B cell (primary cell): Measurements from ENCODE around the gene DKK3. TPM values are rescaled to one million over a fixed set of nuclear protein-coding genes. Genes with fewer than 3 reads are reported as not detected.

ENCODE experiments used
- ATAC-seq: fragments of 200-7000 bp; cut with Tn5 transposase; one replicate; pipeline ENCODE4 v1.10.0; 2021; ENCODE audit warnings: low read depth, mild to moderate bottlenecking, moderate number of reproducible peaks, moderate library complexity
- CTCF ChIA-PET: fragments of 350-600 bp; sonication (Branson Sonifier 250); formaldehyde crosslinking; loops from one replicate; lab custom pipeline; 2021; ENCODE audit warnings: antibody characterized with exemption, inconsistent platforms; lab: Charles Lee
- POLR2A ChIA-PET: fragments of 350-600 bp; sonication (Branson Sonifier 250); formaldehyde crosslinking; loops from one replicate; lab custom pipeline; 2021; ENCODE audit warnings: antibody characterized with exemption; lab: Charles Lee
- DNase-seq: peaks from one replicate; pipeline ENCODE4 v3.0.0; 2013
- H2AFZ ChIP-seq: 2 replicates; pipeline ENCODE4 v1.6.1; 2012; ENCODE audit warnings: mild to moderate bottlenecking, low read depth, low read length; ENCODE audit not compliant: insufficient read depth, poor library complexity, severe bottlenecking
- H3K27ac ChIP-seq, 2 donors: 1 replicate in 1 of 2; 2 replicates in 1 of 2; pipeline ENCODE4 v1.5.1; 2012 to 2013; ENCODE audit warnings: low read length in 2 of 2, mild to moderate bottlenecking in 2 of 2, moderate library complexity in 1 of 2
- H3K27me3 ChIP-seq, 4 experiments: fragments of 200-600 bp in 1 of 4; sonication (generic) in 1 of 4; replicated peaks in 1 of 4; 1 replicate in 2 of 4; 2 replicates in 2 of 4; pipeline versions ENCODE4 v1.6.1 to v1.7.0; 2013 to 2016; ENCODE audit warnings: low read length in 3 of 4, mild to moderate bottlenecking in 2 of 4, mixed read lengths in 1 of 4, moderate library complexity in 1 of 4; ENCODE audit not compliant: insufficient read depth in 4 of 4, control insufficient read depth in 3 of 4; ENCODE audit errors: control extremely low read depth in 1 of 4
- H3K36me3 ChIP-seq, 2 experiments: replicated peaks in 1 of 2; 1 replicate in 1 of 2; 2 replicates in 1 of 2; pipeline versions ENCODE4 v1.6.1 to v1.7.1; 2013; ENCODE audit warnings: low read length in 1 of 2; ENCODE audit not compliant: insufficient read depth in 2 of 2, control insufficient read depth in 1 of 2; ENCODE audit errors: control extremely low read depth in 1 of 2, extremely low read depth in 1 of 2
- H3K4me1 ChIP-seq, 2 donors: fragments of 200-600 bp in 1 of 2; sonication (generic) in 1 of 2; 1 replicate in 1 of 2; 2 replicates in 1 of 2; pipeline versions ENCODE4 v1.5.1 to v1.6.1; 2013 to 2017; ENCODE audit warnings: low read length in 2 of 2; ENCODE audit not compliant: control insufficient read depth in 2 of 2, insufficient read depth in 2 of 2
- H3K4me2 ChIP-seq: replicated peaks from 2 replicates; pipeline ENCODE3; 2012; ENCODE audit warnings: mild to moderate bottlenecking, low read depth, low read length; ENCODE audit not compliant: poor library complexity, severe bottlenecking
- H3K4me3 ChIP-seq, 5 experiments: fragments of 200-600 bp in 1 of 5; sonication (generic) in 1 of 5; 1 replicate in 3 of 5; 2 replicates in 2 of 5; pipeline versions ENCODE4 v1.5.1 to v1.7.0; 2011 to 2016; ENCODE audit warnings: low read length in 4 of 5, mild to moderate bottlenecking in 4 of 5, low read depth in 2 of 5, control low read depth in 1 of 5, moderate library complexity in 1 of 5; ENCODE audit not compliant: insufficient read depth in 1 of 5; ENCODE audit errors: control extremely low read depth in 1 of 5, extremely low read depth in 1 of 5
- H3K79me2 ChIP-seq: fragments of 200-600 bp; sonication (generic); one replicate; pipeline ENCODE4 v1.6.0; 2016; ENCODE audit warnings: low read length; ENCODE audit not compliant: control insufficient read depth, insufficient read depth
- H3K9ac ChIP-seq: fragments of 200-600 bp; sonication (generic); 2 replicates; pipeline ENCODE4 v1.6.1; 2017; ENCODE audit warnings: mild to moderate bottlenecking, low read length, moderate library complexity
- H3K9me3 ChIP-seq, 3 donors: one replicate each; pipeline versions ENCODE4 v1.6.1 to v1.7.1; 2013; ENCODE audit warnings: low read length in 2 of 3; ENCODE audit not compliant: control insufficient read depth in 2 of 3, insufficient read depth in 1 of 3; ENCODE audit errors: control extremely low read depth in 1 of 3
- H4K20me1 ChIP-seq: 2 replicates; pipeline ENCODE4 v1.6.0; 2012; ENCODE audit warnings: mild to moderate bottlenecking, low read length; ENCODE audit not compliant: insufficient read depth, control insufficient read depth, poor library complexity, severe bottlenecking
- H3K27ac Mint-ChIP-seq: one replicate; pipeline ENCODE4 v1.8.0; 2021; ENCODE audit warnings: mixed read lengths
- H3K27me3 Mint-ChIP-seq: one replicate; pipeline ENCODE4 v1.8.0; 2021; ENCODE audit warnings: mixed read lengths
- H3K4me1 Mint-ChIP-seq: one replicate; pipeline ENCODE4 v1.8.0; 2021; ENCODE audit warnings: mixed read lengths
- H3K4me3 Mint-ChIP-seq: one replicate; pipeline ENCODE4 v1.8.0; 2021; ENCODE audit warnings: mixed read lengths
- H3K9me3 Mint-ChIP-seq: one replicate; pipeline ENCODE4 v1.8.0; 2022; ENCODE audit warnings: mixed read lengths; ENCODE audit not compliant: insufficient read depth
- EZH2 ChIP-seq: IDR thresholded peaks from 2 replicates; pipeline ENCODE4 v1.6.1; 2012; ENCODE audit warnings: borderline replicate concordance, low read depth, mild to moderate bottlenecking, moderate library complexity, low read length; ENCODE audit not compliant: insufficient read depth, poor library complexity, severe bottlenecking
- WGBS: methylation state at CpG from one replicate; pipeline ENCODE4 v1.1.5; 2013; ENCODE audit warnings: missing lambda C conversion rate; ENCODE audit not compliant: insufficient coverage; 5-methylcytosine and 5-hydroxymethylcytosine counted together
- intact Hi-C: fragments of 100-400 bp; cut with micrococcal nuclease; formaldehyde crosslinking; loops from one replicate; pipeline ENCODE4 v1.10.0; 2022
- polyA plus RNA-seq: library from polyadenylated mRNA; depleted of rRNA; stranded (reverse); fragments of >200 nt; gene quantifications from 2 replicates; pipeline ENCODE4 v1.2.3, GENCODE V29; 2012
- total RNA-seq, 2 donors: library from RNA; stranded (reverse); fragments of 120-200 nt in 1 of 2; gene quantifications; 1 replicate in 1 of 2; 2 replicates in 1 of 2; pipeline versions ENCODE4 v1.2.3 to v1.2.4, GENCODE V29; 2013 to 2022
- TF ChIP-seq, protein P1 (sequence below): fragments of 200-600 bp; IDR thresholded peaks from one replicate; pipeline ENCODE4 v1.8.0; 2022; ENCODE audit warnings: antibody characterized with exemption, mild to moderate bottlenecking

The DKK3 gene
- total and polyA plus RNA-seq, 2 donors (not counting 1 experiment from before 2014, with no cell fraction given), result 0.33 TPM; not detected in 1

DNA sequence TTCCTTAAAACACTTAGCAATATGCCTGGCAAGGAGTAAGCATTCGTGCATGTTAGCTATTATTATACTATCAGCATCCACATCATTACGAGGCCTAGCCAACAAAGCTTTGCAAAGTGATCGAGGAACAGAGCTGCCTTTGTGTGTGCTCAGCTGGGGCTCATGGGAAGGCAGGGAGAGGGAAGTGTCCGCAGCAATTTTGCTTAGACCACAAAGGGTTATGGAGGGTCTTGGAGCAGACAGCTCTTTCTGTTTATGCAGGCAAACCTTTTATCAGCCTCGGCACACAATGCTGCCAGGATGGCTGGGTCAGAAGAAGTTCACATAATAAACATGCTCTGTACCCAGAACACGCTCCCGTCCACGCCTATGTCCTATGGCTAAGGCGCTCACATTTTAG is 10.9 kb upstream of the DKK3 start:
- DNase-seq, result no peak
- Histone ChIP-seq H3K4me3 (no peak overlapping the region), H3K4me1 (no peaks in the 10 kb centered on the region), H3K4me2 (no peak overlapping the region), H3K79me2 (no peaks in the 10 kb centered on the region), H3K36me3 (no peaks in the 10 kb centered on the region), H3K27ac (no peak overlapping the region), H2AFZ (no peak overlapping the region), H4K20me1 (no peaks in the 10 kb centered on the region), H3K9ac (no peak overlapping the region), H3K9me3 (peaks cover 0 to 7% (median 0%) of the 10 kb centered on the region in 3 donors), H3K27me3 (peaks cover 0 to 9% (median 1%) of the 10 kb centered on the region in 4 experiments)
- Mint-ChIP-seq H3K27me3 (peaks cover 36% of the 10 kb centered on the region), H3K27ac (no peak overlapping the region), H3K4me3 (no peak overlapping the region), H3K4me1 (no peaks in the 10 kb centered on the region), H3K9me3 (no peaks in the 10 kb centered on the region)
- no peak for ATAC-seq
- ChIA-PET POLR2A (no interaction called here), CTCF (no interaction called here)
- intact Hi-C loops, result no loop called here
- WGBS, result 81% methylated on average over 4 of the region's 9 CpGs
- no peak for TF ChIP-seq EZH2
- TF ChIP-seq, protein P1, sequence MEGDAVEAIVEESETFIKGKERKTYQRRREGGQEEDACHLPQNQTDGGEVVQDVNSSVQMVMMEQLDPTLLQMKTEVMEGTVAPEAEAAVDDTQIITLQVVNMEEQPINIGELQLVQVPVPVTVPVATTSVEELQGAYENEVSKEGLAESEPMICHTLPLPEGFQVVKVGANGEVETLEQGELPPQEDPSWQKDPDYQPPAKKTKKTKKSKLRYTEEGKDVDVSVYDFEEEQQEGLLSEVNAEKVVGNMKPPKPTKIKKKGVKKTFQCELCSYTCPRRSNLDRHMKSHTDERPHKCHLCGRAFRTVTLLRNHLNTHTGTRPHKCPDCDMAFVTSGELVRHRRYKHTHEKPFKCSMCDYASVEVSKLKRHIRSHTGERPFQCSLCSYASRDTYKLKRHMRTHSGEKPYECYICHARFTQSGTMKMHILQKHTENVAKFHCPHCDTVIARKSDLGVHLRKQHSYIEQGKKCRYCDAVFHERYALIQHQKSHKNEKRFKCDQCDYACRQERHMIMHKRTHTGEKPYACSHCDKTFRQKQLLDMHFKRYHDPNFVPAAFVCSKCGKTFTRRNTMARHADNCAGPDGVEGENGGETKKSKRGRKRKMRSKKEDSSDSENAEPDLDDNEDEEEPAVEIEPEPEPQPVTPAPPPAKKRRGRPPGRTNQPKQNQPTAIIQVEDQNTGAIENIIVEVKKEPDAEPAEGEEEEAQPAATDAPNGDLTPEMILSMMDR, result no peak

DNA sequence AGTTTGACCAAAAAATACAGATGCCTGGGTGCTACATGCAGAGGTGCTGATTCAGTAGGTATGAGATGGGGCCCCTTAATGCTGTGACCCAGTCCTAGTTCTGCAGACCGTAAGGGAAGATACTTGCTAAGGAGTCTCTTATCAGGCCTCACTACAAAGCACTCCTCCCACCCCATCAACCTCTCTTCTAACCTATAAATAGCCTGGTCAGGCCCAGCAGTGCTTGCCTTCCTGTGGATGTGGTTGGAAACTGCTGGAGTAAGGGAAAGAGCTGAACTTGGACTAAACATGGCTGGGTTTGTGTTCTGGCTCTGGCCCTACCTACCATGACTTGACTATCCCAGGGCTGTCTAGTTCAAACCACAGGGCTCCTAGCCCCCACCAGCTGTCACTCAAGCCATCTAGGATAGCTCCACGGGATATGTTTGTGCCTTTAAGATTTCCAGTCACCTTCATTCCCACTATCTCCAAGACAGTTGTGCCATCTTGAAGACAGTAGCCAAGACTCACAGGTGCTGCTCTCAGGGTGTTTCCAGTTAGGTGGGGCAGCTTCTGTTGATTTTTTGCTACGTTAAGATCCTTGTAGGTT is 9.5 kb upstream of the DKK3 start:
- Histone ChIP-seq H3K9me3 (peaks cover 0 to under 1% (median 0%) of the 10 kb centered on the region in 3 donors), H3K9ac (no peak overlapping the region), H3K4me2 (no peak overlapping the region), H3K4me3 (no peak overlapping the region), H3K27me3 (peaks cover 0 to 5% (median 1%) of the 10 kb centered on the region in 4 experiments), H4K20me1 (no peaks in the 10 kb centered on the region), H3K79me2 (no peaks in the 10 kb centered on the region), H3K27ac (no peak overlapping the region), H3K36me3 (no peaks in the 10 kb centered on the region), H2AFZ (no peak overlapping the region), H3K4me1 (no peaks in the 10 kb centered on the region)
- no peak overlapping the region for H3K4me3 Mint-ChIP-seq
- H3K9me3 Mint-ChIP-seq, result no peaks in the 10 kb centered on the region
- no peaks in the 10 kb centered on the region for H3K4me1 Mint-ChIP-seq
- ATAC-seq (no peak), DNase-seq (no peak)
- 75% methylated on average over 2 of the region's 3 CpGs for WGBS
- intact Hi-C loops, result no loop called here
- no peak overlapping the region for H3K27ac Mint-ChIP-seq
- CTCF ChIA-PET, result no interaction called here
- peaks cover 44% of the 10 kb centered on the region for H3K27me3 Mint-ChIP-seq
- no peak for TF ChIP-seq EZH2
- TF ChIP-seq, protein P1, result no peak
- POLR2A ChIA-PET, result no interaction called here
